ENCODE results near the gene GCSAM.

- TF ChIP-seq BCL3 (IDR thresholded peaks at IDR 0.05) (no peak), POLR2A (IDR thresholded peaks at IDR 0.05; ENCODE audit: low read length) (no peak), RCOR1 (IDR thresholded peaks at IDR 0.05; ENCODE audit: low read depth, low read length) (no peak), EP300 (IDR thresholded peaks at IDR 0.05) (no peak), MAX (IDR thresholded peaks at IDR 0.05) (no peak), CBX2 (IDR thresholded peaks at IDR 0.05; ENCODE audit: borderline replicate concordance, low read depth) (no peak), ZC3H11A (IDR thresholded peaks at IDR 0.05) (no peak), CTCF (IDR thresholded peaks at IDR 0.05) (no peak), ESRRA (IDR thresholded peaks at IDR 0.05; ENCODE audit: borderline replicate concordance, low read length) (no peak), RNF2 (IDR thresholded peaks at IDR 0.05; ENCODE audit: borderline replicate concordance, low read depth) (no peak)
These were observed 5.2 kb downstream of the GCSAM start for GRCh38 chr3:112127522-112128494.
